SK-N-DZ (cell line): Measurements from ENCODE around the gene NKX2-8. TPM values are rescaled to one million over a fixed set of nuclear protein-coding genes. Genes with fewer than 3 reads are reported as not detected.

ENCODE experiments used
- DNase-seq: peaks from one replicate; pipeline ENCODE4 v3.0.0-alpha.2; 2015; ENCODE audit warnings: low spot score
- polyA plus RNA-seq, 2 experiments: library from polyadenylated mRNA; depleted of rRNA; stranded (reverse); fragments of >200 nt; gene quantifications; 2 replicates each; pipeline ENCODE4 v1.2.3, GENCODE V29; 2014

NKX2-8 gene
- polyA plus RNA-seq (2014; cell fraction: cytosol; rRNA removed) = not detected in 2 replicates
- not detected in 2 replicates for polyA plus RNA-seq (2014; cell fraction: nucleus; rRNA removed)

- DNase-seq = no peak
Measured at GRCh38 chr14:36582011-36582873, at the start of gene NKX2-8. TSS of gene NKX2-8 (minus strand) at chr14:36582614. CDS start at chr14:36582389, 225 bp downstream.

GRCh38 chr14:36627981-36628380, 45.6 kb upstream of the NKX2-8 start:
- DNase-seq = no peak

GRCh38 chr14:36626151-36626550, 43.7 kb upstream of the NKX2-8 start:
- DNase-seq = no peak

GRCh38 chr14:36625436-36625835, 43.0 kb upstream of the NKX2-8 start:
- no peak for DNase-seq

- DNase-seq = no peak
Measured at GRCh38 chr14:36625014-36625413, 42.6 kb upstream of the NKX2-8 start.

- DNase-seq = no peak
Measured at GRCh38 chr14:36619853-36620252, 37.4 kb upstream of the NKX2-8 start.

- no peak for DNase-seq
Measured at GRCh38 chr14:36619131-36619530, 36.7 kb upstream of the NKX2-8 start.

GRCh38 chr14:36618641-36619040, 36.2 kb upstream of the NKX2-8 start:
- no peak for DNase-seq

GRCh38 chr14:36617824-36618223, 35.4 kb upstream of the NKX2-8 start:
- DNase-seq = no peak

GRCh38 chr14:36605506-36605857, 23.1 kb upstream of the NKX2-8 start:
- DNase-seq = no peak

- peak; percentile 61 for DNase-seq
Measured at GRCh38 chr14:36604757-36605505, 22.5 kb upstream of the NKX2-8 start.

- no peak for DNase-seq
Measured at GRCh38 chr14:36600431-36600830, 18.0 kb upstream of the NKX2-8 start.

GRCh38 chr14:36591482-36591881, 9.1 kb upstream of the NKX2-8 start:
- no peak for DNase-seq

GRCh38 chr14:36588788-36589187, 6.4 kb upstream of the NKX2-8 start:
- no peak for DNase-seq

- DNase-seq = no peak
Measured at GRCh38 chr14:36588119-36588518, 5.7 kb upstream of the NKX2-8 start.

GRCh38 chr14:36585100-36585499, 2.7 kb upstream of the NKX2-8 start:
- no peak for DNase-seq

GRCh38 chr14:36583893-36584811, 1.7 kb upstream of the NKX2-8 start:
- DNase-seq = no peak

GRCh38 chr14:36583242-36583892, 953 bp upstream of the NKX2-8 start:
- no peak for DNase-seq

- DNase-seq = no peak
Measured at GRCh38 chr14:36582874-36583241, 444 bp upstream of the NKX2-8 start.

- no peak for DNase-seq
Measured at GRCh38 chr14:36580856-36581831, 1.3 kb downstream of the NKX2-8 start.
